ENCODE measurements around the gene STAT5A.
A peak's percentile ranks its signal among the peaks of the same experiment; 100 is the strongest.

Gene STAT5A

GRCh38 chr17:42268236-42268635, 20.1 kb upstream of the STAT5A start:
- no peak for DNase-seq (ENCODE audit: low read depth)

GRCh38 chr17:42270170-42270535, 18.1 kb upstream of the STAT5A start:
- DNase-seq (ENCODE audit: low read depth): no peak

GRCh38 chr17:42270596-42270995, 17.7 kb upstream of the STAT5A start:
- no peak for DNase-seq (ENCODE audit: low read depth)

- DNase-seq (ENCODE audit: low read depth): no peak
These were observed 17.1 kb upstream of the STAT5A start for GRCh38 chr17:42271006-42271778.

- DNase-seq (ENCODE audit: low read depth): no peak
These were observed 16.6 kb upstream of the STAT5A start for GRCh38 chr17:42271779-42272035.

- DNase-seq (ENCODE audit: low read depth): no peak
These were observed 16.0 kb upstream of the STAT5A start for GRCh38 chr17:42272162-42272907.

- no peak for DNase-seq (ENCODE audit: low read depth)
These were observed 14.6 kb upstream of the STAT5A start for GRCh38 chr17:42273474-42274252.

GRCh38 chr17:42274253-42274542, 14.1 kb upstream of the STAT5A start:
- no peak for DNase-seq (ENCODE audit: low read depth)

- no peak for DNase-seq (ENCODE audit: low read depth)
These were observed 13.3 kb upstream of the STAT5A start for GRCh38 chr17:42274812-42275526.

- peak; percentile 14 for DNase-seq (ENCODE audit: low read depth)
These were observed 12.6 kb upstream of the STAT5A start for GRCh38 chr17:42275527-42276358.

GRCh38 chr17:42276359-42276608, 12.0 kb upstream of the STAT5A start, which contains the start of gene STAT5B:
STAT5B (minus strand) TSS chr17:42276391; CDS start chr17:42232127, 44,264 bp downstream.
- DNase-seq (ENCODE audit: low read depth): peak; percentile 28

GRCh38 chr17:42276609-42277341, 11.5 kb upstream of the STAT5A start:
- no peak for DNase-seq (ENCODE audit: low read depth)

GRCh38 chr17:42277342-42277712, 11.0 kb upstream of the STAT5A start:
- no peak for DNase-seq (ENCODE audit: low read depth)

GRCh38 chr17:42279776-42280630, 8.3 kb upstream of the STAT5A start:
- no peak for DNase-seq (ENCODE audit: low read depth)

- DNase-seq (ENCODE audit: low read depth): no peak
These were observed 6.7 kb upstream of the STAT5A start for GRCh38 chr17:42281571-42282096.

- DNase-seq (ENCODE audit: low read depth): no peak
These were observed 5.7 kb upstream of the STAT5A start for GRCh38 chr17:42282478-42283080.

- DNase-seq (ENCODE audit: low read depth): no peak
These were observed 4.9 kb upstream of the STAT5A start for GRCh38 chr17:42283241-42284023.

GRCh38 chr17:42284024-42284369, 4.3 kb upstream of the STAT5A start:
- DNase-seq (ENCODE audit: low read depth): no peak

GRCh38 chr17:42284566-42284965, 3.7 kb upstream of the STAT5A start:
- DNase-seq (ENCODE audit: low read depth): no peak

All from stimulated activated CD8-positive, alpha-beta memory T cell treated with anti-CD3 and anti-CD28 coated beads, Interleukin-7, amount 100 ng/mL, for 24 hours (primary cell).